Activated T-cell treated with anti-CD3 and anti-CD28 coated beads for 4 hours (primary cell): Measurements from ENCODE around the gene ESYT3.
A peak's percentile ranks its signal among the peaks of the same experiment; 100 is the strongest.

Source experiments
- DNase-seq: peaks from one replicate; pipeline ENCODE4 v3.0.0-alpha.2; 2020

The ESYT3 gene

DNA sequence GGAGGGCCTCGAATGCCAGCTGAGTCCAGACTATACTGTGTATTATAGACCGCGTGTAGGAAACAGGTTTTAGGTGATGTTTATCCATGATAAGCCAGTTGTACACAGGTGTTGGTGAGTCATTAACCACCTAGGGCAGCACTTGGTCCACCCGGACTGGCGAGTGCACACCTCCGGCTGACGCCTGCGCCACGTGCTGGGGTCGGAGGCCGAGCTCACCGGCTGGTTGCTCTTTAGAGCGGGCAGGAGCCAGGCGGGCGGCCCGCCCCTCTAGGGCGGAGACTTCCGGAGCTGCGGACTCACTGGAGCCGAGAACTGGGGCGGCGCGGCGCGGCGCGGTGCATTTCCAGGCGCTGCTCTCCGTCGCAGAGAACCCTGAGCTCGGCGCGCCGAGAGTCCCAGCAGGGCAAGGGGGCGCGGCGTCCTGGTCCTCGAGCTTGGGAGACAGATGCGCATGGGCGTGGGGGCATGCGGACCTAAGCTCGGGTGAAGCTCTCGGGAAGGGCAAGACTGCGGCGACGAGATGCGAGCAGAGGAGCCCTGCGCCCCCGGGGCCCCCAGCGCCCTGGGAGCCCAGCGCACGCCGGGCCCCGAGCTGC is at the start of gene ESYT3:
Gene ESYT3 (plus strand): TSS at position 341 of the 599 bp plus-strand sequence. CDS start 183 bp downstream, at position 524.
- DNase-seq = peak; percentile 5

- no peak for DNase-seq
Measured at GRCh38 chr3:138384976-138385375, 49.4 kb upstream of the ESYT3 start.

DNA sequence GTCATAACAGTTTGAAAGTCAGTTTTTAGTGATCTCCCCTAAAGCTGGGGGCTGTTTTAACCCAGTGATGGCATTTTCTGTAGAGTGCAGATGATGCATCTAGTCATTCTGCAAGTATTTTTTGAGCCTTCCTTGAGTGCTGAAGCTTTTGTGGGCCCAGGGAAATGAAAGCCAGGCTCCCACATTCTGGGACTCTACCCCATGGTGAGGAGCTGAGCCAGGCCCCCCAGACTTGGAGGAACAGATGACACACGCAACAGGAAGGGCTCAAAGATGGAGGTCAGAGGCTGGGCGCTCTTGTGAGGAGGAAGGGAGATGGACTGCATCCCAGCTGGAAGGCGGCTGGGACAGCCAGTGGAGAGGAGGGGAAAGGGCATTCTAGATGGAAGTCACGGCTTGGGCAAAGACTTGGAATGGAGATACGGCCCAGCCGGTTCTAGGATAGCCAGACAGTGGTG is 45.2 kb upstream of the ESYT3 start:
- DNase-seq = no peak

- no peak for DNase-seq
Measured at GRCh38 chr3:138389841-138390581, 44.4 kb upstream of the ESYT3 start.

DNA sequence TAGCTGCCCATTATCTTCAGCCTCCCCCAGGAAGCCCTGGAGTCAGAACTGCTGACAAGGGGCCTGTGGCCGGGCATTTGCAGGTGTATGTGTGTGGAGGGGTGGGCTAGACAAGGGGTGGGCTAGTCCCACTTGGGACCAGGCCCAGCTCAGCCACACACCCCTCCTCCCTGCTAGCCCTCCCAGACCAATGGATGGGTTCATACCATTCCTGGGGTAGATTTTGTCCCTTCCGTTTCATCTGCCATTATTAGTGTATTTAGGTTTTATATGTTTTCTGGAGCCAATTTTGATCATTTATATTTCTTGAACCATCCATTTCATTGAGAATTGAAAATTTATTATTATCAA is 43.9 kb upstream of the ESYT3 start:
- no peak for DNase-seq

DNA sequence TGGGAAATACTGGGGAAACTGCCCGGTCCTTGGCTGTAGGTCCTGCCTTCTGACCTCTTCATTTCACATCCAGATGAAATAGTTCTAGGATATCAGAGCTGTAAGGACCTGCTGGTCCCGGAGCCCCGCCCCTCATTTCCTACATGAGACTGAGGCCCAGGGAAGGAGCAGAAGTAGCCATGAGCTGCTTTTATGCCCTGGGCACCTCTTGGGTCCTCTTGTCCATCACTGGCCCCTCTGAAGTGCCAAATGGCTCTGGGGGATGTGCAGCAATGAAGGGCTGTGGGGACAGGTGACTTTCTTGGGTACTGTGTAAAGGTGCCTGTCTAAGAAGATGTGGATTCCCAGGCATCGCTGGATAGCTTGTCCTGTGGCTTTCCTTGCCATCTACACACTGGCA is 40.3 kb upstream of the ESYT3 start:
- no peak for DNase-seq

GRCh38 chr3:138394686-138395085 is 39.7 kb upstream of the ESYT3 start:
- DNase-seq = no peak

GRCh38 chr3:138395865-138396751 is 38.3 kb upstream of the ESYT3 start:
- DNase-seq = no peak

GRCh38 chr3:138396752-138397410 is 37.5 kb upstream of the ESYT3 start:
- DNase-seq = no peak

DNA sequence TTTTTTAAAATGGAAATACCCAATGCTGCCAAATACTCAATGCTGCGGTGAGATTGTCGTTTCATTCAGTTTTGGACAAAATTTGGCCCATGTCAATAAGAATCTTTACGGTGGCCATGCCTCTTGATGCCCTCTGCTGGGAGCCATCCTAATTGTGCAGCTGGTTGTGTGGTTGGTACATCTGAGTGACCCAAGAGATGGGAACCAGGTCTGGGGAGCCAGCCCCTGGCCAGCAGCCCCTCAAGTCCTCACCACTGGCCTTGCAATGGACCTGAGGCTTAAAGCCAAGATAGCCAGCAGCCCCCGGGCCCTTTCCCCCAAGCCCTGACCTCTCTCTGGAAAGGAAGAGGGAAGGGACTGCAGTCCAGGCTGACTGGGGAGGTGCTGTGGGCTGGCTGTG is 36.4 kb upstream of the ESYT3 start:
- DNase-seq = no peak

- no peak for DNase-seq
Measured at GRCh38 chr3:138398791-138399575, 35.4 kb upstream of the ESYT3 start.

- DNase-seq = no peak
Measured at GRCh38 chr3:138399766-138400165, 34.6 kb upstream of the ESYT3 start.

- no peak for DNase-seq
Measured at GRCh38 chr3:138400651-138401070, 33.8 kb upstream of the ESYT3 start.

DNA sequence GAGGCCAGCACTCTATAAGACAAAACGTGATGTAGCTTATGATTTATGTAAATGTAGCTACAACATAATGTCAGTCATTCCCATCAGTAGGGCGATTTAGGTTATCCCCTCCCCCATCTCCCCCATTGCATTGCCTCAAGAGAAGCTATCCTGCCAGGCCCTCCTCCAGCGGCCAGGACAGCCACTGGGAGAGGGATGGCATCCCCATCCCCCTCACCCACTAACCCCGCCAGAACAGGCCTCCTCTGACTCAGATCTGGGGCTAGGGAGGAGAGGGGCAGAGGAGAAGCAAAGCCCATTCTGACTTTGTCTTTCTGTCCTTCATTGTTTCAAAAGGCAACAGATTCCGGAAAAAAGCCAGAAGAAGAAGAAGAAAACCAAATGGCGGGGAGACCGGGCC is 32.6 kb upstream of the ESYT3 start:
- no peak for DNase-seq

- no peak for DNase-seq
Measured at GRCh38 chr3:138404121-138404520, 30.3 kb upstream of the ESYT3 start.

GRCh38 chr3:138405001-138405400 is 29.4 kb upstream of the ESYT3 start:
- no peak for DNase-seq

DNA sequence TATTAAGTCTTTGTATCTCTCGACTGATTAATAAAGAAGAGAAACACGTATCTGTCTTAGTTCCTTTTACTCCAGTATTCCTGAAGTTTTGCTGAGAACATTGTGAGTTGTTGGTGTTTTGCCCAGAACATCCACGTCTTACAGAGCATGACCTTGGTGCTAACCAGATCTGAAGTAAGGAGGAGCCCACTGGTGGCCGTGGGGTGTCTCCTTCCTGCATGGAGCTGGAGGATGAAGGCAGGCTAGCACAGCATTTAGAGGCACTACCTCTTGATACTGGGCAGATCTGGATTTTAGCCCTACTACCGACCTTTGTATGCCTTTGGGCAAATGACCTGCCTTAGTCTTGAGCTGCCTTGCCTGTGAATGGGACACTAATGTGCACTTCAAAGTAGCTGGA is 28.9 kb upstream of the ESYT3 start:
- DNase-seq = no peak

GRCh38 chr3:138406606-138407005 is 27.8 kb upstream of the ESYT3 start:
- no peak for DNase-seq

DNA sequence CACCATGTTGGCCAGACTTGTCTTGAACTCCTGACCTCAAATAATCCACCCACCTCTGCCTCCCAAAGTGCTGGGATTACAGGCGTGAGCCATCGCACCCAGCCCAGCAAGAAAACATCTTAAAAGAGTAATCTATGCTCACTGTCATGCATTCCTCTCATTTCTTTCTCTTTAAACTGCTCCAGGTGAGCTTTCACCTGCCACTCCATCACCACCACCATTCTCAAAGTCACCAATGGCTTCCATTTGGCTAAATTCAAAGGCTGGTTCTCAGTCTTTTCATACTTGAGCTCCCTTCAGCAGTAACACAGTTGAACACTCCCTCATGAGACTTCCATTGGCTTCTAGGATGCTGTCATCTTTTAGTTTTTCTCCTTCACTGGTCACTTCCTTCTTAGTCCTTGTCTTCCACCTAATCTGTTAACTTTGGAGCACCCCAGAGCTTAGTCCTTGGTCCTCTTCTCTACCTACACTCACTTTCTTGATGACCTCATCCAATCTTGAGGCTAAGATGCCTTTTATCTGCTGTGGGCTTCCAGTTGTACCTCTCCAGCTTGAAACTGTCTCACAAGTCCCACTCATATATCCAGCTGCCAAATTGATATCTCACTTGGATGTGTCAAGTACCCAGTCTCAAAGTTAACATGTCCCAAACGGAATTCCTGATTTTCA is 27.0 kb upstream of the ESYT3 start:
- DNase-seq = no peak

- DNase-seq = no peak
Measured at GRCh38 chr3:138408751-138409570, 25.5 kb upstream of the ESYT3 start.
